MCF 10A (cell line): Measurements from ENCODE around the gene ACTN4. TPM values are rescaled to one million over a fixed set of nuclear protein-coding genes. Genes with fewer than 3 reads are reported as not detected.

ENCODE experiments used
- BruUV-seq: library from RNA; stranded (reverse); fragments of 400-500 nt; replicated peaks from 2 replicates; lab custom pipeline; 2021; lab: Mats Ljungman, UMichigan
- CTCF ChIA-PET: fragments of 300-600 bp; sonication (Branson Sonifier 250); formaldehyde crosslinking; extraction: SDS; loops from one replicate; lab custom pipeline; 2021; ENCODE audit warnings: antibody characterized with exemption, inconsistent platforms; lab: Yijun Ruan, JAX
- POLR2A ChIA-PET: fragments of 300-600, 350-650 bp; sonication (Branson Sonifier 250); formaldehyde crosslinking; extraction: SDS; loops from one replicate; lab custom pipeline; 2020; ENCODE audit warnings: antibody characterized with exemption, inconsistent platforms; lab: Yijun Ruan, JAX
- DNase-seq: peaks from one replicate; pipeline ENCODE4 v3.0.0-alpha.2; 2018; ENCODE audit not compliant: unreplicated experiment
- H3K27ac Mint-ChIP-seq: one replicate; pipeline ENCODE4 v1.8.0; 2022; ENCODE audit warnings: mild to moderate bottlenecking, low read depth, mixed read lengths; ENCODE audit not compliant: unreplicated experiment
- H3K27me3 Mint-ChIP-seq: one replicate; pipeline ENCODE4 v1.8.0; 2022; ENCODE audit warnings: mixed read lengths; ENCODE audit not compliant: insufficient read depth, unreplicated experiment
- H3K36me3 Mint-ChIP-seq: one replicate; pipeline ENCODE4 v1.8.0; 2022; ENCODE audit warnings: mild to moderate bottlenecking, moderate library complexity, mixed read lengths; ENCODE audit not compliant: insufficient read depth, unreplicated experiment
- H3K4me1 Mint-ChIP-seq: one replicate; pipeline ENCODE4 v1.8.0; 2022; ENCODE audit warnings: mixed read lengths; ENCODE audit not compliant: insufficient read depth, unreplicated experiment
- H3K4me3 Mint-ChIP-seq: one replicate; pipeline ENCODE4 v1.8.0; 2022; ENCODE audit warnings: mild to moderate bottlenecking, moderate library complexity, mixed read lengths; ENCODE audit not compliant: unreplicated experiment
- H3K9me3 Mint-ChIP-seq: one replicate; pipeline ENCODE4 v1.8.0; 2022; ENCODE audit warnings: mixed read lengths; ENCODE audit not compliant: unreplicated experiment
- CTCF ChIP-seq: fragments of 200-600 bp; IDR thresholded peaks from one replicate; pipeline ENCODE4 v1.8.0; 2022; ENCODE audit warnings: antibody characterized with exemption, mild to moderate bottlenecking; ENCODE audit not compliant: unreplicated experiment
- intact Hi-C: fragments of 100-400 bp; cut with micrococcal nuclease; formaldehyde crosslinking; loops from 2 replicates; pipeline ENCODE4 v1.14.1; 2022
- total RNA-seq: library from RNA; stranded (reverse); gene quantifications from 2 replicates; pipeline ENCODE4 v1.2.3, GENCODE V29; 2022

Gene ACTN4
- total RNA-seq, 1 experiment from 2014 or later = 300 TPM

DNA sequence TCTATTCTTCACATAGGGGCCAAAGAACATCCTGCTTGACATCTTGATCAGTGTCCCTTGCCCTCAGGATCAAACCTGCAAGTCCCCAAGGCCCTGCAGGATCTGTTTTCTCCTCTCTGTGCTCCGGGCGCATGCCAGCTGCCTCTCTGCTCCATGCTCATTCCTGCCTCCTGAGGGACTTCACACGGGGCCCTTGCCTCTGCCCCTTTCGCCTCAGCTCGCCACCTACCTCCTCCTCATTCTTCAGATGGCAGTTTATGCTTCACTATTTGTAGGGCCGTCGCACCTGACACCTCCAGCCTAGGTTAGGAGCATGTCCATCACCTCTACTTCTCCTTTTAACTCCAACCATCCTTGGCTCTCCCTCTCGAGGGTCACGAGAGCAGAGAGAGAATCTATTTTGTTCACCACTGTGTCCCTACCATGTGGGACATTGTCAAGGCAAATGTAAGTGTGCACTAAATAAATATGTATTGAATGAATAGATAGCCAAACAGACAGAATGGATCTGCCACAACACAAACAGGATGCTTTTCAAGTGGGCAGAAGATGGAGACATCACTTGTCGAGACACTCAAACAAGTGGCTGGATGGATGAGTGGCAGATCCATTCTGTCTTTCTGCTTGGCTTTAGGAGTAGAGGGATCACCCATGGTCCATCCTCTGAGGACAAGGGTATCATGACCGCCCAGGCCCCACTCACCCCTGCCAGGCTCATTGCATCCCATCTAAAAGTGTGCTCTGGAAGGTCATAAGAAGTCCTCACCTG, 29.6 kb downstream of the ACTN4 start:
- Mint-ChIP-seq H3K36me3 (peaks cover 77% of the 10 kb centered on the region), H3K9me3 (no peaks in the 10 kb centered on the region), H3K27me3 (no peaks in the 10 kb centered on the region), H3K4me1 (peaks cover 46% of the 10 kb centered on the region), H3K27ac (peak overlapping the region; percentile 81), H3K4me3 (no peak overlapping the region)
- no TSS peak for BruUV-seq
- ChIA-PET CTCF (no interaction called here), POLR2A (interaction anchor here (0.6 to 1.4 kb wide), 3 partner anchors 18 to 28 kb away, joined by 4 to 12 read pairs (median 4); no protein-coding TSS in a partner anchor)
- intact Hi-C loops = no loop called here
- TF ChIP-seq CTCF = no peak
- DNase-seq = no peak

GRCh38 chr19:38678217-38678890, 30.9 kb downstream of the ACTN4 start:
- DNase-seq = no peak
- intact Hi-C loops = no loop called here
- POLR2A ChIA-PET = interaction anchor here (0.7 to 1.4 kb wide), 2 partner anchors 20 to 31 kb away, joined by 4 to 12 read pairs; partner anchors contain the start of gene ACTN4
- Mint-ChIP-seq H3K27me3 (no peaks in the 10 kb centered on the region), H3K4me1 (peaks cover 57% of the 10 kb centered on the region), H3K36me3 (peaks cover 75% of the 10 kb centered on the region), H3K9me3 (no peaks in the 10 kb centered on the region), H3K4me3 (no peak overlapping the region), H3K27ac (peak overlapping the region; percentile 60)
- CTCF ChIA-PET = interaction anchor here (0.6 to 1.3 kb wide), 3 partner anchors 14 to 276 kb away, joined by 3 to 4 read pairs (median 3); partner anchors contain the start of gene FAM98C
- no peak for TF ChIP-seq CTCF
- no TSS peak for BruUV-seq

- no peaks in the 10 kb centered on the region for H3K9me3 Mint-ChIP-seq
- DNase-seq = no peak
- peaks cover 76% of the 10 kb centered on the region for H3K36me3 Mint-ChIP-seq
- H3K4me3 Mint-ChIP-seq = no peak overlapping the region
- no peaks in the 10 kb centered on the region for H3K27me3 Mint-ChIP-seq
- TF ChIP-seq CTCF = no peak
- peak overlapping the region; percentile 60 for H3K27ac Mint-ChIP-seq
- intact Hi-C loops = no loop called here
- BruUV-seq = no TSS peak
- CTCF ChIA-PET = interaction anchor here (0.6 to 1.3 kb wide), 3 partner anchors 14 to 276 kb away, joined by 3 to 4 read pairs (median 3); partner anchors contain the start of gene FAM98C
- peaks cover 60% of the 10 kb centered on the region for H3K4me1 Mint-ChIP-seq
- POLR2A ChIA-PET = no interaction called here
Observed at GRCh38 chr19:38678891-38679494, 31.5 kb downstream of the ACTN4 start.

GRCh38 chr19:38679839-38680238, 32.4 kb downstream of the ACTN4 start:
- H3K9me3 Mint-ChIP-seq = no peaks in the 10 kb centered on the region
- BruUV-seq = no TSS peak
- POLR2A ChIA-PET = interaction anchor here (4.3 to 15.0 kb wide), 2 partner anchors 12 to 24 kb away, joined by 31 to 521 read pairs; partner anchors contain the start of gene ACTN4
- CTCF ChIA-PET = no interaction called here
- DNase-seq = no peak
- H3K27me3 Mint-ChIP-seq = no peaks in the 10 kb centered on the region
- H3K4me1 Mint-ChIP-seq = peaks cover 59% of the 10 kb centered on the region
- H3K4me3 Mint-ChIP-seq = no peak overlapping the region
- intact Hi-C loops = no loop called here
- H3K36me3 Mint-ChIP-seq = peaks cover 67% of the 10 kb centered on the region
- peak overlapping the region; percentile 78 for H3K27ac Mint-ChIP-seq
- TF ChIP-seq CTCF = no peak
